Measurements from ENCODE around the gene SLC26A1. TPM values are rescaled to one million over a fixed set of nuclear protein-coding genes. Genes with fewer than 3 reads are reported as not detected.
A peak's percentile ranks its signal among the peaks of the same experiment; 100 is the strongest.

Gene SLC26A1
- total RNA-seq, 2 donors from 2014 or later = 0.27 to 0.34 TPM

DNA sequence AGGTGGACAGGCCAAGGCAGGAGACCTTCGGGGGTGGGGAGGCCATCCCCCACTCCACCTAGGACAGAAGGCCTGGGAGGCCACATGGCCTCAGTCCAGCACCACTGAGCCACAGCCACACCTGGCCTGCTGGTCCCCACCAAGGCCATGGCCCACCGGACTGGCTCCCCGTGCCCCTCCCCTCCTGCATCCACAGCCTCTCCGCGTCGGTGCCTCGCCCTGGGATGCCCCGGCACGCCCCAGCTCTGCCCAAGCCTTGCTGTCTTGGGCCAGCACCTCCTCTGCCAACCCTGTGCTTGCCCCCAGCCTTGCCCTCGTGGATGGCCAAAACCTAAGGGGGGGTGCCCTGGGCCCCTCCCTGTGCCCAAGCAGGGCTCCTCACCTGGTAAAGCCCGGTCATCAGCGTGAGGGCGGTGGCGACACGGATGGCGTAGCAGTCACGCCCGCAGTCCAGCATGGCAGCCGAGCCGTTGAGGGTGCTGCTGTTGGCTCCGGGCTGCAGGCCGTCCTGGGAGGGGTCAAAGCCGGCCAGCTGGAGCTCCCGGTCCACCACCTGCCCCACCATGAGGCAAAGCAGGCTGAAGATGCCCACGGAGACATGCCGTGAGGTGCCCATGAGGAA, 2.3 kb downstream of the SLC26A1 start:
- 90% methylated on average over 22 of the region's 26 CpGs for WGBS
- H3K27me3 ChIP-seq (replicated peaks; ENCODE audit: insufficient read depth) = no peaks in the 10 kb centered on the region
- intact Hi-C loops (cut with DNase I) = no loop called here
- H3K4me3 ChIP-seq = no peak overlapping the region
- H3K27ac ChIP-seq = no peak overlapping the region
- H3K36me3 ChIP-seq = no peaks in the 10 kb centered on the region
- peaks cover 16% of the 10 kb centered on the region for H3K4me1 ChIP-seq (replicated peaks)
- H3K9me3 ChIP-seq = no peaks in the 10 kb centered on the region
- TF ChIP-seq POLR2AphosphoS5 (IDR thresholded peaks at IDR 0.05) (no peak), POLR2A (IDR thresholded peaks at IDR 0.05) (no peak)
- TF ChIP-seq, protein P1, sequence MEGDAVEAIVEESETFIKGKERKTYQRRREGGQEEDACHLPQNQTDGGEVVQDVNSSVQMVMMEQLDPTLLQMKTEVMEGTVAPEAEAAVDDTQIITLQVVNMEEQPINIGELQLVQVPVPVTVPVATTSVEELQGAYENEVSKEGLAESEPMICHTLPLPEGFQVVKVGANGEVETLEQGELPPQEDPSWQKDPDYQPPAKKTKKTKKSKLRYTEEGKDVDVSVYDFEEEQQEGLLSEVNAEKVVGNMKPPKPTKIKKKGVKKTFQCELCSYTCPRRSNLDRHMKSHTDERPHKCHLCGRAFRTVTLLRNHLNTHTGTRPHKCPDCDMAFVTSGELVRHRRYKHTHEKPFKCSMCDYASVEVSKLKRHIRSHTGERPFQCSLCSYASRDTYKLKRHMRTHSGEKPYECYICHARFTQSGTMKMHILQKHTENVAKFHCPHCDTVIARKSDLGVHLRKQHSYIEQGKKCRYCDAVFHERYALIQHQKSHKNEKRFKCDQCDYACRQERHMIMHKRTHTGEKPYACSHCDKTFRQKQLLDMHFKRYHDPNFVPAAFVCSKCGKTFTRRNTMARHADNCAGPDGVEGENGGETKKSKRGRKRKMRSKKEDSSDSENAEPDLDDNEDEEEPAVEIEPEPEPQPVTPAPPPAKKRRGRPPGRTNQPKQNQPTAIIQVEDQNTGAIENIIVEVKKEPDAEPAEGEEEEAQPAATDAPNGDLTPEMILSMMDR (IDR thresholded peaks at IDR 0.05) = no peak
- DNase-seq (ENCODE audit: low spot score) = no peak

DNA sequence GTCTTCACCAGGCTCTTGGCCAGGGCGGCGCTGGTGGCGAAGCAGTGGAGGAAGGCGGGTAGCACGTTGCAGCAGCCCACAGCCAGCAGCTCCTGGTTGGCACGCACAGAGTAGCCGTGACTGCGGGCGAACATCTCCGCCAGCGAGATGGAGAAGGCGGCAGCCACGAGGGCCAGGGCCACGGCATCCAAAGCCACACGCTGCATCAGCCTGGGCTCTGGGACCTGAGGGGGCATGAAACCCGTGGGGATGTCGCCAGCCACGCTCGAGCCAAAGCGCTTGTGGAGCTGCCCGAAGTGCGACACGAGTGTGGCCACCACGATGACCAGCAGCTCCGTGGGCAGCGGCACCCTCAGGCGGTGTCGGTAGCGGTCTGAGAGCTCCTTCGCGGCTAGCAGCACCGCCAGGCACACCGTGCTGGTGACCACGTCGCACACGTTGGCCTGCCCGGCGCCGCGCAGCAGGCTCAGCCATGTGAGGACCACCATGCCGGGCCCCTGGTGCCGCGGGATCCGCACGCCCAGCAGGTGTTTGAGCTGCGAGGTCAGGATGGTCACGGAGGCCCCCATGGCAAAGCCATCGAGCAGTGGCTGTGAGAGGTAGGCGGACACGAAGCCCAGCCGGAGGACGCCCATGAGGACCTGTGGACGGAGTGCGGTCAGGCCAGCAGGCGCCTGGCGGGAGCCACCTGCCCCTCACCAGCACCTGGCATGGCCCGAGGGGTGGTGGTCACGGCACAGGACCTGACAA, 3.3 kb downstream of the SLC26A1 start:
- DNase-seq (ENCODE audit: low spot score) = no peak
- H3K27me3 ChIP-seq (replicated peaks; ENCODE audit: insufficient read depth) = no peaks in the 10 kb centered on the region
- H3K9me3 ChIP-seq = no peaks in the 10 kb centered on the region
- H3K4me3 ChIP-seq = no peak overlapping the region
- no peaks in the 10 kb centered on the region for H3K36me3 ChIP-seq
- 97% methylated on average over 47 of the region's 58 CpGs for WGBS
- TF ChIP-seq POLR2AphosphoS5 (IDR thresholded peaks at IDR 0.05) (no peak), POLR2A (IDR thresholded peaks at IDR 0.05) (no peak)
- TF ChIP-seq, protein P1 (IDR thresholded peaks at IDR 0.05) = no peak
- no peak overlapping the region for H3K27ac ChIP-seq
- intact Hi-C loops (cut with DNase I) = no loop called here
- peaks cover 16% of the 10 kb centered on the region for H3K4me1 ChIP-seq (replicated peaks)

DNA sequence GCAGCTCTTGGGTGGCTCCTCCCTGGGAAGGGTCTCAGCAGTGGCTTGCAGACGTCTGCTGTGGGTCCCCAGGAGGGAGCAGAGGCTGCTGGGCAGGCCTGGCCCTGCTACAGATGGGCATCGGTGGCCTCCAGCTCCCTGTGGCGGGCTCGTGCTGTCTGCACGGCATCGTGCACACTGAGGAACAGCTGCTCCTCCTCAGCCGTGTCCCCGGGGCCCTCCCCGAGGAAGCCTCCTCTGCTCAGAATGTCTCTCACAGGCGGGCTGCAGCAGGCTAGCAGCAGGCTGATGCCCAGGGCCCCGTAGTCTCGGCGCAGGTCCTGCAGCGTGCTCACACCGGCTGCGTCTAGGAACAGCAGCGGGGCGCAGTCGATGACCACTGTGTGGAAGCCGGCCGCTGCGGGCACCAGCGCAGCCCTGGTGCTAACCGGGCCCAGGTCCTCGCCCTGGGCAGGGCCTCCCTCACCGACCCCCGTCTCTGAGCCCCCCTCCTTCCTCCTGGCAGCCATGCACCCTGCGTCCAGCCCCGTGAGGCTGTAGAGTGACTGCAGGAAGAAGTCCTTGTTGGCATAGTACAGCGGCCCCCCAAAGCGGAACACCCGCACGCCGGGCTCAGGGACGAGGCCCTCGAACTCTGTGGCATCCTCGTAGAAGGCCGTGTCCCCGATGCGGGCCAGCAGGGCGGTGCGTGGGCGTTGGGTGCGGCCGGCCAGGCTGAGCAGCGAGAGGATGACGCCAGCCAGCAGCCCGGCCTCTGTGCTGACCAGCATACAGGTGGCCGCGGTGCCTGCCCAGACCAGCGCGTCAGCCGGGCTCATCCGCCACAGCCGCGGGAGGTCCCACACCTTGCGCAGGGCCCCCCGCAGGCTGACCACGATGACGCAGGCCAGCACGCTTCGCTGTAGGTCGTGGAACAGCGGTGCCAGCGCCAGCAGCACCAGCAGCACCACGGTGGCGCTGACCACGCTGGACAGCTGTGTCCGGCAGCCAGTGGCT, 4.2 kb downstream of the SLC26A1 start:
- peaks cover 16% of the 10 kb centered on the region for H3K4me1 ChIP-seq (replicated peaks)
- no peak overlapping the region for H3K4me3 ChIP-seq
- no peaks in the 10 kb centered on the region for H3K9me3 ChIP-seq
- no peaks in the 10 kb centered on the region for H3K27me3 ChIP-seq (replicated peaks; ENCODE audit: insufficient read depth)
- intact Hi-C loops (cut with DNase I) = no loop called here
- 92% methylated on average over 66 of the region's 69 CpGs for WGBS
- TF ChIP-seq, protein P1 (IDR thresholded peaks at IDR 0.05) = no peak
- TF ChIP-seq POLR2AphosphoS5 (IDR thresholded peaks at IDR 0.05) = no peak
- no peak for TF ChIP-seq POLR2A (IDR thresholded peaks at IDR 0.05)
- H3K36me3 ChIP-seq = no peaks in the 10 kb centered on the region
- DNase-seq (ENCODE audit: low spot score) = no peak
- no peak overlapping the region for H3K27ac ChIP-seq

DNA sequence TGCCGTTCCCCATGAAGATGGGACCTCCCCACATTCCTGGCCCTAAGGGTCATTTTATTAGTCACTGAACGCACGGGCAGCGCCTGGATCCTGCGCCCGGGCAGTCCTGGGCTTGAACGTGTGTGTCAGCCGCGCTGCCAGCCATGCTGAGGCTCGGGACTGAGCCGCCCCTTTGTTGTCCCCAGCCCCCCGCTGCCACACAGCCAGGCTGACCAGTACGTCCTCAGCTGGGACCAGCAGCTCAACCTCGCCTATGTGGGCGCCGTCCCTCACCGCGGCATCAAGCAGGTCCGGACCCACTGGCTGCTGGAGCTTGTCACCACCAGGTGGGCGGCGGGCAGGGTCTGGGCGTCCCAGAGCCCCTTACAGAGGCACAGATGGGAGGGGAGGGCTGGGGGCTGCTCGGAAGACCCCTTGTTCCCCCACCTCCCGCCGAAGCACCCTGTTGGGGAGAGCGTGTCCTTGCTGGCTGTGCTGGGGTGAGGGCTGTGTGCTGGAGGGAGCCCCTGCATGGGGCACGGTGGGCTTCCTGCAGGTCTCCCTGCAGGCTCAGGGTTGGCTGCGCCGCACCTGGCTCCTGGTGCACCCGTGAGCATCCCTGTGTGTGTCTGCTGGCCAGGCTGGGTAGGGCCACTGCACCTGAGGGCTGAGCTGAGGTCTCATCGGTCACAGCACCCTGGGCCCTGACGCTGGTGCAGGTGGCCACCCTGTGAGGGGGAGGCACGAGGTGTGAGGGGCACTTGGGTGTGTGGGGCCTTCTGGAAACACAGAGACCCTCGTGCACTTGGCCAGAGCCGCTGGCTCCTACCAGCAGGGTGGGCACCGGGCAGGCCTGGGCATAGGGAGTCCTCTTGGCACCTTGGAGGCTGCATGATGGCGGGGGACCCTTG, 5.3 kb downstream of the SLC26A1 start:
- intact Hi-C loops (cut with DNase I) = no loop called here
- H3K4me1 ChIP-seq (replicated peaks) = peaks cover 12% of the 10 kb centered on the region

More for the DNA sequence above, 5.3 kb downstream of the SLC26A1 start:
- Histone ChIP-seq H3K36me3 (no peaks in the 10 kb centered on the region), H3K4me3 (peak overlapping the region; percentile 49 to 72), H3K9me3 (no peaks in the 10 kb centered on the region), H3K27ac (peak overlapping the region in 1 of 2 donors; percentile 65), H3K27me3 (replicated peaks; ENCODE audit: insufficient read depth) (no peaks in the 10 kb centered on the region)
- TF ChIP-seq POLR2AphosphoS5 (IDR thresholded peaks at IDR 0.05) = no peak
- TF ChIP-seq POLR2A (IDR thresholded peaks at IDR 0.05) = no peak
- TF ChIP-seq, protein P1 (IDR thresholded peaks at IDR 0.05) = no peak
- DNase-seq (ENCODE audit: low spot score) = no peak
- 50% methylated on average over 36 of the region's 37 CpGs for WGBS
